ENCODE results near the gene TPPP.

Gene TPPP

DNA sequence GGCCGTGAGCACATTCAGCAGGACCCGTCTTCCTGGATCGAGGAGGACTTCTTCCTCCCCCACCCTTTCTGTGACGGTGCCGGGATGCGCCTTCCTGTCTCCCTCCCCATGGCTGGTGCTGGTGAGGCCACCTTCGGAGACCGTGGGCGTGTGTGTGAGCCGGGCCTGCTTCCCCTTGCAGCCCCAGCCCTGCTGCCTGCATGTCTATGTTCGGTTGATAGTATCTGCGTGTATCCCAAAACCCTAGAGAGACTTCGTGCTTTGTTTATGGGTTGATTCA lies 68.3 kb downstream of the TPPP start:
- no peak for DNase-seq (ENCODE audit: low read depth)

DNA sequence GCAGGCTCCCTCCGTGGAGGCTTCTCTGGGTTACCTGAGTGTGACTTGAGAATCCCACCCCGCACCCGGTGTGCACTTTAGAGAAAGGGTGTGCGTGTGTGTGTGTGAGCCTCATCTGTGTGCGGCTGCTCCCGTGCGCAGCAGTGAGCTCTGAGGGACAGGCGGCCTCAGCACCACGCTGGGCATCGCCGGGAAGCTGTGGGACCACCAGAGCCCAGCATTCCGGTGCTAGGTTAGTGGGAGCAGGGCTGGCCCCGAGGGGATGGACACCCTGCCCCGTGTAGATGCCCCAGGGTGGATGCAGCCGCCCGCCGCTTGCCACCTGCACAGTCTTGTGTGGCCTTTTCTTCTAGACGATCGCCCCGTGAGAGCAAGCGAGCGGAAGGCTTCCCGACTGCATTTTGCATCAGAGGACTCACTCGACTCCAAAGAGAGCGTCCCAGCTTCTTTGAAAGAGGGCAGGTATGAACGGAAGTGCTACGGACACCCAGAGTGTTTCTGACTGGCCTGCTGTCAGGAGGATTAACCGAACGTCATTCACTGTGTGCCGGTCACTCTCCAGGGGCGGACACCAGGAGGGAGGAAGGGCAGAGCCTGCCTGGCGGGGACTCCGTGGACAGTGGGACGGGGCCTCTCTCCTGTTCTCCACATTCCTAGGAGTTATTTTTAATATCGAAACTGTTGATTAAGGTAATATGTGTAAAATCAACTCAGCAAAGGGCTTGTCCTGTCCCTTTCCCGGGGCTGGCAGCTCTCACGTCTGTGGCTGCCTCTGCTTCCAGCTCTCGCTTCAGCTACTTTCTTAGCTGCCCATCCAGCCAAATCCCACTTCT lies 68.8 kb downstream of the TPPP start:
- DNase-seq (ENCODE audit: low read depth) = no peak

DNA sequence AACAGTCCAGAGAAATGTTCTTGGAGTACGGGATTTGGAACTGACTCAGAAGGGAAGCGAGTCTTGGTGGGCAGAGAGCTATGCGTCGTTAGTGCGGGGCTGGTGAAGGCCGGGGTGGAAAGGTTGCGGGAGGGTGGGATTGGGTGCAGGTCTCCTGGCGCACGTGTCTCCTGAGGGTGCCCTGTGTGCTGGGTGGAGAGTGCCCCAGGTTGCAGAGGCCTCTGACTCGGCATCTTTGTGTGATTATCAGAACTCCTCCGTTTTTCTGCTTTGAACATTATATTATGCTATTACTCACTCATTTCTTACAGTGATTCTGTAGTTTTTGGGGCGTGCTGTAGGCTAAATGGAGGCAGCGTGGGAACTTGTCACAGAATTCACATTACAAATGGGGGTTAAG lies 69.6 kb downstream of the TPPP start:
- DNase-seq (ENCODE audit: low read depth) = no peak

DNA sequence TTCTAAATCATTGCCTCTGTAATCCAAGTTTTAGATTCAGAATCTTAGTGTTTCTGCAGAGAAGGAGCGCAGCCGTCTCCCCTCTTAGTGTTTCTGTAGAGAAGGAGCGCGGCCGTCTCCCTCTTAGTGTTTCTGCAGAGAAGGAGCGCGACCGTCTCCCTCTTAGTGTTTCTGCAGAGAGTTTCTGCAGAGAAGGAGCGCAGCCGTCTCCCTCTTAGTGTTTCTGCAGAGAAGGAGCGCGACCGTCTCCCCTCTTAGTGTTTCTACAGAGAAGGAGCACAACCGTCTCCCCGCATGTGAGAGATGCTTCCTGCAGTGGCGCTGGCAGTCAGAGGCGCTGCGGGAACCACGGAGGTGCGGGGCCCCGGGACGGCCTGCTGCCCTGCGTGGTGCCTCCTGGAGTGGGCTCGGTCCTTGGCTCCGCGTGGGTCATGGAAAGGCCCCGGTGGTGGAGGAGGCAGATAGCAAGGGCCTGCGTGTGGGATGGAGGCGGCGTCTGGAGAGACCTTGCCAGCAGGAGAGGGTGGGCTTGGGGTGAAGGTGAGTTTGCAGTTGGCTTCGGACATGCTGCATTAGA lies 70.1 kb downstream of the TPPP start:
- no peak for DNase-seq (ENCODE audit: low read depth)

DNA sequence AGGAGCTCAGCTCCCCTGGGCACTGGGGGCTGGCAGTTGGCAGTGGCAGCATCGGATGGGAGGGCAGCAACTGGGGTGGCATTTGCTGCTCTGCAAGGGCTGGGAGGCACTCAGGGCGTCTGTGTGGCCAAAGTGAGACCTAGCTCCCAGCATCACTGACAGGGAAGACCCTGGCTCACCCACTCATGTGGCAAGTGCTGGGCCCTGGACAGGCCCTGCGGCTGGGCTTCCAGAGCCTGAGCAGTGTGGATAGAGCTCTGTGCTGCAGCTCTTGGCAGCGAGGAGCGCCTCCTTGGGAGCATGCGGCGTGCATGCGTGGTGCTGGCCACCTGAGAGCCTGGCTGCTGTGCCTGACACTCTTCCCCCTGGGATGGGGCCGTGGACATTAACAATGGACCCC lies 70.8 kb downstream of the TPPP start:
- no peak for DNase-seq (ENCODE audit: low read depth)

DNA sequence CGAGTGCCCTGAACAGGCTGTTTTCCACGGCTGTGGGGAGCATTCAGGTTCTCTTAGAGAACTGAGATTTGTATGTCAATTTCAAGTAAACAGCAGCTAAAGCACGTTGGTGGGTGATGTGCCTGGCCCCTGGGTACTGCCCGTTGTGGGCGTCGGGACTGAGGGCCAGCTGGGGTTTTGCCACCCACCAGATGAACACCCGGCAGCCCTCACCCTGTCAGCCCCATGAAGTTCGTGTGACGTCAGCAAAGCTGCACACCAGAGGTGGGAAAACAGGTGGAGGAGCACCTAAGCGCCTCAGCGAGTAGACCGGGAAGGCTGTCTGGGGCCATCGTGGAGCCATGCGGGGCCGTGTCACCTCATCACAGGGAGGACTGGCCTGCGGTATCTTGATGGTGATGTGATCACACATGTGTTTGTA lies 71.8 kb downstream of the TPPP start:
- DNase-seq (ENCODE audit: low read depth) = no peak

DNA sequence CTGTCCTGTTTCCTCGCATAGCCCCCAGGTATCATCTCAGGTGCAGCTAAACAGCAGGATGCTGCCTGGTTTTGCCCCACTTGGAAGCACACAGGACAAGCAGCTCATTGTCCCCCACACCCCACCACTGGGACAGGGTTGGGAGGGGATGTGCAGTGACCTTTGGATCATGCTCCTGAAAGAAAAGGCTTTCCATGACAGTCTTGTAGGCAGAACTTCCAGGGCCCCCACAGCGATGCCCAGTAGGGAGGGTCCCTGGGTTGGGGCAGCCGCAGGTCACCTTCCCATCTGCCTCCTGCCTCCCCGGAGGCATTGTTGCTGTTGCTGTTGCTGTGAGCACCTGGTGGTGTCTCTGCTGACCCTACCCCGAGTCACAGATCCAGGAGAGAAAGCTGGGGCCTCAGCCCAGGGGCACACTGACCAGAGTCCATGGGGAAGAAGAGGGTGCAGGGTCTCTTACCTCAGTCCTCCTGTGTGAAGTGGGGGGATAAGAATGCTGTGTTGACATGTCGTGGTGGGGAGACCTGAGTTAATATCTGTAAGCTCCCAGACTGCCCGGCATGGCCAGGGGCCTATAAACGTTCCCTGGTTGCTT lies 72.5 kb downstream of the TPPP start:
- DNase-seq (ENCODE audit: low read depth) = no peak

DNA sequence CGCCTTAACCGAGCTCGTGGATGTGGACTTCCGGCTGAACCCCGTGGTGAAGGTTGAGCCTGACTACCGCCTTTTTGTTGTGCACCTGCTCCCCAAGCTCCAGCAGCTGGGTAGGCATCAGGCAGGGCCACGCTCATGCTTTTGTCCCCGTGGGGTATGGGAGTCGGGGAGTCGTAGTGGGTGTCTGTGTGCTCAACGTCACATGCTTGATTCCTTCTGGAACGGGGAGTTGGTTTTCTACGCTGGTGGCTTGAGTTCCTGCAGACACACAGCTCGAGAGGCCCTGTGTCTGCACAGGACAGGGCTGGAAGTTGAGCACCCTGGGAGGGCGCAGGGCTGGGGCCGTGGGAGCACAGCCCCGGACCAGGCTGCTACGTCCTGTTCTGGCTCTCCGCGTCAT lies 73.0 kb downstream of the TPPP start:
- DNase-seq (ENCODE audit: low read depth) = no peak

DNA sequence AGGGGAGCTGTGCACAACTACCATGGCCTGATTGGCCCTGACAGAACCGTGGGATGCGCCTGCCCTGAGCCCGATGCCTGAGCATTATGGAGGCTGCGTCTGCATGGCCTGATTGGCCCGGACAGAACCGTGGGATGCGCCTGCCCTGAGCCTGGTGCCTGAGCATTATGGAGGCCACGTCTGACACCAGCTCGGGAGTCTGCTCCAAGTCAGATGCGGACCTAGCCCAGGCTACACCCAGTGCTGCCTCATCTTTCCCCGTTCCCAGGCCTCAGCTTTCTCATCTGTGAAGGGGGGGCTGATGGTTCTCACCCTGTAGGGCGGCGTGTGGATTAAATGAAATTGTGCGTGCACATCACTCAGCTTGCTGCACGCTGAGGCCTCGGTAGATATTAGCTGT lies 73.7 kb downstream of the TPPP start:
- no peak for DNase-seq (ENCODE audit: low read depth)

DNA sequence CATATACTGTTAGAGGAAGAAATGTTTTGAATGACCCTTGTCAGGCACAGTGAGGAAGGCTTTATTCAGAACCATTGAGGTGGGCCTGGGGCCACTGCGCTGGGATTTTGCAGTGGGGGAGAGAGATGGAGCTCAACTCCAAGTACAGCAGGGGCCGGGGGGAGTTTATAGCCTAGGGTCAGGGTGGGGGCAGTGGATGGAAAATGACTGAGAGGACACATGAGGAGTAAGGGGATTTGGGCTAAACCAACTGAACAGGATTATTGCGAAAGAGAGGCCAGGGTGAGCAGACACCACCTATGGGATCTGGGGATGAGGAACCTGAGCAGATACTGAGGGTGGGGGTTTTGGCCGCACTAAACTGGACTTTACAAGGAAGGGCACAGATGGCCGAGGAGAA lies 74.7 kb downstream of the TPPP start:
- no peak for DNase-seq (ENCODE audit: low read depth)

DNA sequence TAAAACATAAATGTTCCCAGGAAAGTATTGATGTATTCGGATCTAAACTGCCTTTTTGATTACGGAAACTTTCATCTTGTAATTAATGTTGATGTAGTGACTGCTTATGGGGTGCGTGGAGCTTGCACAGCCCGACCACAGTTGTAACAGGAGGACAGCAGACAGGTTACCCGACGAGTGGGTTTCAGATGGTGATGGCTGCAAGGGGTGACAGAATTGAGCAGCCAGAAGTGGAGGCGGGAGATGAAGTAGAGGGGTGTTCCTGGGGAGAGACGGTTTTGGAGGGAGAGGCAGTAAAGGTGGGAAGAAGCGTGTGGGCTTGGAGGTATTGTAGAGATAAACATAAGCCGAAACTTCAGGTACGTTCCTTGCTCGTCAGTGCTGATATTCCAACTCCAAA lies 75.3 kb downstream of the TPPP start:
- no peak for DNase-seq (ENCODE audit: low read depth)

DNA sequence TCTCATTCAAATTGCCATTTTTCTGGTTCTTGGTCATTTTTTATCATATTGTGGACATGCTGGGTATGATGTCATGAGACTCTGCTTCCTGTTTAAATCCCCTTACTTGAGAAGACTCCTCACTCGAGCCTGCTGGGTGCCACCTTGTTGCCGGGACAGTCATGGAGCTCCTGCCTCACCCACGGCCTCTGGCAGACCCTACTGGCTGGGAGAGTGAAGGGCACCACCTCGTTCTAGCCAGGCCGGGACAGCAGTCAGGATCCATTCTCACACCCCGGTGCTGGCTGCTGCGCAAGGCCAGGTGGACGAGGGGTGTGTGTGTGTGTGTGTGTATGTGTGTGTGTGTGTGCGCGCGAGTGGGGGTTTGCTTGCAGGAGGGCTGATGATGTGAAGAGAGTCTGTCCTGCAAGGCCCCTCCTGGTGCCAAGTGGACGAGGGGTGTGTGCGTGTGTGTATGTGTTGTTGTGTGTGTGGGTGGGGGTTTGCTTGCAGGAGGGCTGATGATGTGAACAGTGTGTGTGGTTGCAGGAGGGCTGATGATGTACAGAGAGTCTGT lies 76.6 kb downstream of the TPPP start:
- DNase-seq (ENCODE audit: low read depth) = peak; percentile 15

DNA sequence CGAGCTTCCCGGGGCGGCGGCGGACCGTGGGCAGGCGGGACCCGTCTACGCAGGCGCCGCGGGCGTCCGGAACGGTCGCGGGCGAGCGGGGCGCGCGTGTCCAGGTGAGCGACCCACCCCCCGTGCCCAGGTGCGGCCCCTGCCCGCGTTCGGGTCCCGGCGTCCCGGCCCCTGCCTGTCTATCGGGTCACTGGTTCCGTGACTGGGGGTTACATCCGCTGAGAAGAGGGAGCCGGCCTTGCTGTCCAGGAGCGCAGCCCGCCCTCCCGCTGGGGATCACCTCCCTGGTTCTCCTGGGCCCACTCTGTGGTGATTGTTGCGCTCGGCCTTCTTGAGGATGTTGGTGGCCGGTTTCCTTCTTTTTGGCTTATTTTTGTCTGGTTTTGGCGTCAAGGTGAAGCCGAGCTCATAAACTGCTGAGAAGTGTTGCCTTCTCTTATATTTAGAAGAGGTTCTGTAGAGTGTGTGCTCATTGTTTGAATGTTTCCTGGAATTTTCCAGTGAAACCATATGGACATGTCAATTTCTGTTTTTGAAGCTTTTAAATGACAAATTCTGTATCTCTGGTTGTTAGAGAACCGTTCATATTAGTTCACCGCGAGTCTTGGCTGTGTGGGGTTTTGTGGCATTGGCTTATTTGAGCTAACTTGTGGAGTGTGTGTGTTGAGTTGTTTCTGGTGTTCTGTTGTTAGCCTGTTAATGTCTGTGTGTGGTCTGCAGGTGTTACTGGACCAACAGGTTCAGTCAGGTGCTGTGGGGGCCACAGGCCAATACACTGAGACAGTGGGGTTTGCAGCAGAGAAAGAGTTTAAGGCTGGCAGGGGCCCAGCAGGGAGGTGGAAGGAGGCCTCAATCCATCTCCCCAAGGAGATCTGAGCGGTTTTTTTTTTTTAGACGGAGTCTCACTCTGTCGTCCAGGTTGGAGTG lies 80.4 kb downstream of the TPPP start:
- DNase-seq (ENCODE audit: low read depth) = no peak

DNA sequence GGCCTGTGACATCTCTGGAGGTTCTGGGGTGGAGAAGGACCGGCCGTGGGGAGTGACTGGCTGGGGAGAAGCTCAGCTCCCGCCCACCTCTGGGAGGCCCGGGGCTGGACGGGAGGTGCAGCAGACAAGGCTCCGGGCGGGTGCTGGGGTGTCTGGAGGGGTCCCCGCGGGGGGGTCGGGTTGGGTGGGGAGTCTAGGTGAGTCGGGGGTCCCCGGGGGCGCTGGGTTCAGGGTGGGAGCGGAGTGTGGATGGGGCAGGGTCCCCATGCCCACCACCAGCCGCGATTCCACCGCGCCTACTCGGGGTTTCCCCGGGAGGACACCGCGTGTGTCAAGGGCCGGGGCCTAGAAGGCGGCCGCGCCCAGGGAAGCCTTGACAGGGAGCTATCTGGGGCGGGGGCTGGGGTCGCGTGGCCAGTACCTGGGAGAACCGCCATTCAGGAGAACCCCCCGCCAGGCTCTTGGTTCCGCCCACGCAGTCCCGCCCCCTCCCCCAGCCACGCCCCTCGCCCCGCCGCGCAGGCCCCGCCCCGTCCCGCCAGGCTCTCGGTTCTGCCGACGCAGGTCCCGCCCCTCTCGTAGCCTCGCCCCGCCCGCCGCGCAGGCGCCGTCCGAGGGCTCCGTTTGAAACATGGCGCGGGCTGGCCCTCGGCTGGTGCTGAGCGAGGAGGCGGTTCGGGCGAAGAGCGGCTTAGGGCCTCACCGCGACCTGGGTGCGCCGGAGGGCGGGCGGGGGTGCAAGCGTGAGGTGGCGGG lies 81.2 kb downstream of the TPPP start, which contains the start of gene CEP72:
TSS of gene CEP72 (plus strand) at position 610 of the 756 bp plus-strand sequence. CDS start at position 632, 22 bp downstream.
- DNase-seq (ENCODE audit: low read depth) = peak; percentile 63

DNA sequence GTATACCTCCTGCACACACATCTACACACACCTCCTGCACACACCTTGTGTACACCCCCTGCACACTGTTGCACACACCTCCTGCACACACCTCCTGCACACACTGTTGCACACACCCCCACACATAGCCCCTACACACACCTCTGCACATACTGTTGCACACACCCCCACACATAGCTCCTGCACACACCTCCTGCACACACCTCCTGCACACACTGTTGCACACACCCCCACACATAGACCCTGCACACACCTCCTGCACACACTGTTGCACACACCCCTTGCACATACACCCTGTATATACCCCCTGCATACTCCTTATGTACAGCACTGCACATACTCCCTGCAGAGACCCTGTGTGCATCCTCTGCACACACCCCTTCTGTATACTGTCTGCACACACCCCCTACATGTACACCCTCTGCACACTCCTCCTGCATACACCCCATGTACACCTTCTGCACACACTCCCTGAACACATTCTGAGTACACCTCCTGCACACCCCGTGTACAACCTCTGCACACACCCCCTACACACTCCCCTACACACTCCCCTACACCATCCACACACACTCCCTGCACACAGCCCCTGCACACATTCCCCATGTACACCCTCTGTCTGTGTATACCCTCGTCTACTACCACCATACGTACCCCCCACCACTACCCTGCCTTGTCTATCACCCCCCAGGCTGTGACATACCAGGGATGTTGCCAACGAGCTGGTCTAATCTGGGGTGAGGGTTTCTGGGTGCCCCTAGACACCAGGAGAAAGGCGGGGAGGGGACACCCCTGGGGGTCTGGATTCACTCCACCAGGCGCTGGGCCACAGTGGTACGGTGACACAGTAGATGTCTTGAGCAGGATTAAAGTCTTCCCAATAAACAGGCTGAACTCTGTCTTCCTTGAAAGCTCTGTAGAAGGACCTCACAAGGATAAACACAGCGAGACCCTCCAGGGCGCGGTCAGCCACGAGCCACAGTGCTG lies 82.1 kb downstream of the TPPP start:
- DNase-seq (ENCODE audit: low read depth) = no peak

DNA sequence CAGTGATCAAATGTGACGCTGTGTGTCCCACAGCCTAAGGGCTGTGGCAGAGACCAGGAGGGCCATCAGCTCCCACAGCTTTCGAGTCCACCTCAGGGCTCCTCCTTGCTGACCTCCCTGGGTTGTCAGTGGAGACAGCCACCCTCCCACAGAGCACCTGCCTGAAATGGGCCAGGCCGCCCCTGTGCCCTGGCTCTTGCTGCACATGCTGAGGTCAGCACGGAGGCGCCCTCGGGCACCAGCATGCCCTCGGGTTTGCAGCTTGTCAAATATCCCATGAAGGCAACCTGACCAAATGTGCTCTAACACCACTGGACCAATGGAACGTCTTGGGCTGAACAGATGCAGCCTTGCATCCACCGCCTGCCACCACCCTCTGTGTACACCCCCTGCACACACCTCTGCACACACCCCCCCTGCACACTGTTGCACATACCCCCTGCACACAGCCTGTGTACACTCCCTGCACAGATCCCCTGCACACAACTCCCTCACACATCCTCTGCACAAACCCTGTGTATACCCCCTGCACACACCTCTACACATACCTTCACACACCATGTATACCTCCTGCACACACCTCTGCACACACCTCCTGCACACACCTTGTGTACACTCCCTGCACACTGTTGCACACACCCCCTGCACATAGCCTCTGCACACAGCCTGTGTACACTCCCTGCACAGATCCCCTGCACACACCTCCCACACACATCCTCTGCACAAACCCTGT lies 83.0 kb downstream of the TPPP start:
- no peak for DNase-seq (ENCODE audit: low read depth)
